H1 (cell line): ENCODE results near the gene BAG1. TPM values are rescaled to one million over a fixed set of nuclear protein-coding genes. Genes with fewer than 3 reads are reported as not detected.

Source experiments
- BACH1 ChIP-seq: IDR thresholded peaks from 2 replicates; pipeline ENCODE4 v1.6.1; 2012; ENCODE audit warnings: low read length, improper control_type of control experiment
- CHD7 ChIP-seq: fragments of 300-600 bp; sonication (generic); IDR thresholded peaks from 2 replicates; pipeline ENCODE4 v1.7.1; 2012; ENCODE audit warnings: low read length, moderate library complexity, mild to moderate bottlenecking, inconsistent platforms; ENCODE audit not compliant: insufficient replicate concordance
- CTBP2 ChIP-seq: IDR thresholded peaks from 2 replicates; pipeline ENCODE4 v1.7.0; 2011; ENCODE audit warnings: borderline replicate concordance, mild to moderate bottlenecking, moderate library complexity, mixed read lengths, low read length; ENCODE audit not compliant: insufficient read depth, insufficient read length
- E2F6 ChIP-seq: IDR thresholded peaks from 2 replicates; pipeline ENCODE4 v1.6.1; 2012; ENCODE audit warnings: inconsistent platforms
- FOSL1 ChIP-seq: IDR thresholded peaks from 2 replicates; pipeline ENCODE4 v1.6.1; 2011; ENCODE audit warnings: mild to moderate bottlenecking, low read depth, low read length, moderate library complexity; ENCODE audit not compliant: insufficient read depth
- JUN ChIP-seq: IDR thresholded peaks from 2 replicates; pipeline ENCODE4 v1.6.1; 2011; ENCODE audit warnings: low read depth, mild to moderate bottlenecking, improper control_type of control experiment, low read length
- NRF1 ChIP-seq: IDR thresholded peaks from 2 replicates; pipeline ENCODE4 v1.6.1; 2011; ENCODE audit warnings: mild to moderate bottlenecking, low read depth, low read length, improper control_type of control experiment
- SP2 ChIP-seq: IDR thresholded peaks from 2 replicates; pipeline ENCODE4 v1.6.1; 2012; ENCODE audit warnings: mild to moderate bottlenecking, low read length, inconsistent platforms
- SP4 ChIP-seq: IDR thresholded peaks from 2 replicates; pipeline ENCODE4 v1.6.1; 2012; ENCODE audit warnings: low read length, inconsistent platforms
- polyA plus RNA-seq, 7 experiments: library from polyadenylated mRNA; depleted of rRNA in 3 of 7; stranded (reverse) in 5 of 7; unstranded in 2 of 7; fragments of >200 nt in 5 of 7; fragments of 200-250 nt in 2 of 7; gene quantifications; 1 replicate in 5 of 7; 2 replicates in 1 of 7; 4 replicates in 1 of 7; pipeline versions ENCODE4 v1.2.1 to v1.2.3, GENCODE V29; 2011 to 2013; ENCODE audit warnings: missing spikeins in 2 of 7, mixed read lengths in 2 of 7
- total RNA-seq: library from RNA; stranded (reverse); fragmentation: NEBNext Ultra II Directional; extraction: Animal tissue kit (Norgen Biotek cat#: 25700); gene quantifications from 2 replicates; pipeline ENCODE4 v1.2.1, GENCODE V29; 2021

The BAG1 gene
- total and polyA plus RNA-seq, 2 of the 8 experiments (the other 6 are each of a cell fraction or from before 2014, with no cell fraction given): 14.7 to 59.8 TPM

- TF ChIP-seq CHD7 (no peak), JUN (no peak), FOSL1 (no peak), NRF1 (no peak), SP4 (no peak), SP2 (no peak), E2F6 (no peak), BACH1 (no peak), CTBP2 (no peak)
Observed at GRCh38 chr9:33227741-33228140, 36.8 kb downstream of the BAG1 start (continued).
